ENCODE measurements around the gene AHNAK.
A peak's percentile ranks its signal among the peaks of the same experiment; 100 is the strongest.
"Not testable (repeated sequence)": the region's sequence is repeated elsewhere in the genome, so short reads cannot be mapped to it uniquely, and the experiment has no call there.

The AHNAK gene

DNA sequence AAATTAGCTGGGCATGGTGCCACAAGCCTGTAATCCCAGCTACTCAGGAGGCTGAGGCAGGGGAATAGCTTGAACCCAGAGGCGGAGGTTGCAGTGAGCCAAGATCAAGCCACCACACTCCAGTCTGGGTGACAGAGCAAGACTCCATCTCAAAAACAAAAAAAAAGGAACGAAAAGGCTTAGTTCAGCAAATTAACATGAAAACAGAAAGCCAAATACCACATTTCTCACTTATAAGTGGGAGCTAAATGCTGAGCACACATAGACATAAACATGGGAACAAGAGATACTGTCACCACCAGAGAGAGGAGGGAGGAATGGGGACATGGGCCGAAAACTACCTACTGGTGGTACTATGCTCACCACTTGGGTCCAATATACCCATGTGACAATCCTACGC is 89.1 kb downstream of the AHNAK start:
- DNase-seq, result no peak

DNA sequence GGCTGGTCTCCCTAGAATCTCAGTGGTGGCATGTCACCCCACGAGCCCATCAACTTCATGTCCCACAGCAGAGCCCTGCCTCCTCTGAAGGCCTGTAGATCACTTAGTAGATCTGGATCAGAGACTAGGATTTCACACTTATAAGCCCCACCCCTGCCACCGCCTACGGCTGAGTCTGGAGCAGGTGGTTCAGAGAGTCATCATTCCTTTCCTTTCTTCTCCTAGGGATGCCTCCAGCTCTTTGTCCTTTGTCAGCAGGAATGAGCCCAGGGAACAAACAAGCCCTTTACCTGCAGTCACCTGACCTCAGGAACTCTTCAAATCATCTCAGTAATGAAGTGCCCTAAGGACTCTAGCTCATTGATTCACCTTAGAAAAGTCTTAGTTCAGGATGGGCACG is 90.0 kb downstream of the AHNAK start:
- DNase-seq, result no peak

DNA sequence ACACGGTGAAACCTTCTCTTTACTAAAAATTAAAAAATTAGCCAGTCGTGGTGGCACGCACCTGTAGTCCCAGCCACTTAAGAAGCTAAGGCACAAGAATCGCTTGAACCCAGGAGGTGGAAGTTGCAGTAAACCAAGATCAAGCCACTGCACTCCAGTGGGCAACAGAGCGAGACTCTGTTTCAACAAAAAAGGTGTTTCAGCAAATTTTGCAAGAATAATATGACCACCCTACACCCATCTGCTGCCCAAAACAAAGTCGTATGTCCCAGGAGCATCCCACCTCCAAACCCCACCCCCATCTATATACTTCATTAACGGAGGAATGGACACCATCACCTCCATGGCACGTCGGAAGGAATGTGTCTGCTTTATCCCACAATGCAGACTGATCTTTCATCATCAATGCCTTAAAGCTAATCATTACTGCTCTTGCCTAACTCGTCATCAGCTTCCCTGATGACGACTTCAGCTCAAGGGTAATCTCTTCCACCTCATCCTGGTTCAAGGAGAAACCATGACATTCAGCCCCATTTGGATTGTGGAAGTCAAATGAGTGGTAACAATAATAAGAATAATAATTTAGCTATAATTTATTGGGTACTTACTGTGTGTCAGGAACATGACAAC is 93.7 kb downstream of the AHNAK start:
- no peak for DNase-seq

DNA sequence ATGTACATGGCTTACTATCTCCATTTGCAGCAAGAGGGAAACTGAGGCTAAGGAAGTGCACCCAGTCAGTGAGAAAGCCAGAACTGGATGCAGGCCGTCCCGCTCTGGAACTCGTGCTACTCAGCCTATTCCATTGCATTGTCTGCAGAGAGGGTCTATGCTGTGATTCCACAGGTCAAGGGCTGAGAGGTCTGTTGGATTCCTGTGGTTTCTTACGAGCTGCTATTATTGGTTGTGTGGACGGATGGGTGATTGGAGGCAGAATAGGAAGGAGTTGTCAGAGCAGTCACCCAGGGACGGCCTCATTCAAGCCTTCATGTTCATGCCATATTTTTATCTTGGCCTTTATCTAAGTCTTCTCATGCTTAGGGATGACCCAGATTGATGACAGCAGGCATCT is 94.3 kb downstream of the AHNAK start:
- DNase-seq, result no peak

DNA sequence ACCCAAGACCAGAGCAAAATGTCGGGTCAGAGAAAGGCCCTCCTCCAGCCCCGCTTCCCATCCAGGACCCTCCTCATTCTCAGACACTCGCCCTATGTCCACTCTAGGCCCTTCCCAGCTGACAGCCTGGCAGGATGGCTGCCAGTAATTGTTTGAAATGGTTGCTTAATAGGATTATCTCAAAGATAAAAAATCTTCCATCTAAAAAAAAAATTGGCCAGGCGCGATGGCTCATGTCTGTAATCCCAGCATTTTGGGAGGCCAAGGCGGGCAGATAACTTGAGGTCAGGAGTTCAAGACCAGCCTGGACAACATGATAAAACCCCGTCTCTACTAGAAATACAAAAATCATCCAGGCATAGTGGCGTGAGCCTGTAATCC is 95.4 kb downstream of the AHNAK start:
- no peak for DNase-seq

DNA sequence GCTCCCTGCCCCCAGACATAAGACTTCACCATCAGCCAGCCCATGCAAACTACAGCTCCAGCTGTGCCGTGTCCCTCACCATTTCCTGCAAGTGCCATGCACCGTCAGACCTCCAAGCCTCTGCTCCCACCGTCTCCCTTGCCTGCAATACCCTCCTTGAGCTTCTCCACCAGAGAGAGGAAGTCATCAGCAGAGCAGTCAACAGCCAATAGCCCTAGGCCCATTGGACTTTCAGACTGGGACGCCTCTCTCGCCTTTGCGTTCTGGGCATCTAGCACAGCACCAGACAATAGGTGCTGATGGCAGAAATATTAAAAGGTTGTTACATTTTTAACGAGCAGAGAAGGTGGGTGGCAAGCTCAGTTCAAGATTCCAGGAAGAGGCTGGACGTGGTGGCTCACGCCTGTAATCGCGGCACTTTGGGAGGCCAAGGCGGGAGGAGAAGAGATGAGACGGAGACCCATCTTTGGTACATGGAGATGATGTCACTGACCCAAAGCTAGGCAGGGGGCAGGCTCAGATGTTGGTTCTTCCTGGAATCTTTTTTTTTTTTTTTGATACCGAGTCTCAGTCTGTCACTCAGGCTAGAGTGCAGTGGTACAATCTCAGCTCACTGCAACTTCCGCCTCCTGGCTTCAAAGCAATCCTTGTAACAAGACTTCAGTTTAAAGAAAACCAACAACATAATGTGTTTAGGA is 95.9 kb downstream of the AHNAK start:
- no peak for DNase-seq

DNA sequence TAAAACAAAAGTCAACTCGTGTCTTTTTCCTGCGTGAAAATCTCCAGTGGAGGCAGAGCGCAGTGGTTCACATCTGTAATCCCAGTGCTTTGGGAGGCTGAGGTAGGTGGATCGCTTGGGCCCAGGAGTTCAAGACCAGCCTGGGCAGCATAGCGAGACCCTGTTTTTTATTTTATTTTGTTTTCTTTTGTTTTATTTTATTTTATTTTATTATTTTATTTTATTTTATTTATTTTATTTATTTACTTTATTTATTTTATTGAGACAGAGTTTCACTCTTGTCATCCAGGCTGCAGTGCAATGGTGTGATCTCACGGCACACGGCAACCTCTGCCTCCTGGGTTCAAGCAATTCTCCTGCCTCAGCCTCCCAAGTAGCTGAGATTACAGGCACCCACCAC is 96.7 kb downstream of the AHNAK start:
- not testable (repeated sequence) for DNase-seq

DNA sequence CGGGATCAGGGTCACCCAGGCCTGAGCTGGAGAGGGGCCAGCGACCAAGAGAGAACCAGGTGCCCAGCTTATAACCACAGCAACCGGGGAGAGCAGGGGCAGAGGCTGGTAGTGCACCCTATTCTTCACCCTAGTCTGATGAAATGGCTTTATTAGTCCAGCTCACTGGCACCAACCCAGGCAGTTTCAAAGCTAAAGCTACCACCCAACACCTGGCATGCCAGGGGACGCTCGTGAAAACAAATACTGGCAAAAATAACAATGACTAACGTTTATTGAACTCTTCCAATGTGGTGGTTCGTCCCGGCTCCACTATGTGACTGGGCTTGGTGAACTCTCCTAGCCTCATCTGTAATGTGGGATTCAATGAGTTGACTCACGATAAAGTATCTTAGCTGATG is 97.2 kb downstream of the AHNAK start:
- no peak for DNase-seq

DNA sequence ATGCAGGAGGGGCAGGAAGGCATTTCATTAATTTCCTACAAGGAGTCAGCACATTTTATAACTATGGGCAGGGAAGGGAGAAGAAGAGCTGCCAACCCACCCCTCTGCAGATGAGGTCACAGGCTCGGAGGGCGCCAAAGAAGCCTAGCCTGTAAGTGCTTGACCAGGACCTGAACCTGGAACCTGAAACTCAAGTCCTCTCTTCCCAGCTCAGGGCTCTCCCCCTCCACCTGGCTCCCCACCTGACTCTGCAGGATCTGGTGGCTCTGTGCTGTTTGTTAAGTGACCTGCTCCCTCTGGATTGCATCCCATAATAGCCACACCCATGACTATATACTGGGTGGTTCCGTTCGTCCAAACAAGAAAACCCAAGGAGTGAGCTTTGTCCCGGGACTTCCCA is 100.5 kb downstream of the AHNAK start:
- no peak for DNase-seq

DNA sequence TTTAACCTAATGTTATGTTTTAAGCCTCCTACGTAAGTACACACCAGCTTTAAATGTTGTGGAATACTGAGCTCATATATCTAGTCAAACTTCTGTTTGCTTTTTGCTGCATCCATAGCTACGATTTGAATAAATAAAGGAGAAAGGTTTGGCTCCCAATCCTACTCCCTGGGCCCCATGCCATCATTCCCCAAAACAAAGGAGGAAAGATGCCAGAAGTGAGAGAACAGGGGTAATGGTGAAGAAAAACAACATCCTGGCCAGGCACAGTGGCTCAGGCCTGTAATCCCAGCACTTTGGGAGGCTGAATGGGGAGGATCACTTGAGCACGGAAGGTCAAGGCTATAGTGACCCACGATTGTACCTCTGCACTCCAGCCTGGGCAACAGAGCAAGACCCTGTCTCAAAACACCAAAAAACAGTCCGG is 101.3 kb downstream of the AHNAK start:
- DNase-seq, result no peak

DNA sequence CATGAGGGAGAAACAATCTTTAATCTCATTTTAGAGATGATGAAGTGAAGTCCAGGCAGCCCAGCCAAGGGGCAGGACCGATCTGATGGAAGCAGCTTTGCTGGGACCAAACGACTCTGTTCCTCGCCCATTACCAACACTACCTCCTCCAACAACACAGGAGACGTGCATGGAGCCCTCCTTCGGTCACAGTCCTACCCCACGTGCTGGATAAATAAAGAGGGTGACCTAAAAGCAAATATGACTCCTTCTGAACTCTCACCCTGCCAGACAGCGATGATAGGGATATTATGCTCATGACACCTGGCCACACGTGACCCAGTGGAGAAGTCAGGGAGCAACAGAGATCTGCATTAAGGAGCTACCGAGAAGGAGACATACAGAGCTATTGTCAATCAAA is 101.8 kb downstream of the AHNAK start:
- DNase-seq, result no peak

DNA sequence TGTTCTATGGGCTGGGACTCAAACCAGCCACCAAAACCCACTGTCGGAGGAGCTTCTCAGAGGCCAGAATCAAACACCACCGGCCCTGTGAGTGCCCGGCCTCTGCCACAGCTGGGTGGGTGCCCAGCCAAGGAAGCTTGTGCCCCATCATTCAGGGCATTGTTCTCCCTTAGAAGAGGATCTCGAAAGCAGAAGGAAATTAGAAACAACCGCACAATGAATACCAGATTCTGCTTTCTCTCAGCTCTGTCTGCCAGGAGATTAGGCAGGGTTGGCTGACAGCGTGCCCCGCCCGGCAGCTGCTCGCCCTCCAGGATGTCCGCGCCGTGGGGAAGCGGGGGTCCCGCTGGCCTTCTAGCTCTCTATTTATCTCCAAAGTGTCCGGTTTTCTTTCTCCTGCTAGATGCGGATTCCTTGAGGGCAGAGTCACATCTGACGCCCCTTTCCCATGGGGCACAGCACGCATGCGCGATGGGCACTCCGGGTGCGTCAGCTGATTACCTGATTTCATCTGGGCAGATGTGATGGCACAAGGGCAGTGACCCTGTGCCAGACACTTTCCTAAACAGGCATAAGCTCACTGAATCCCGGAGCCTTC is 102.3 kb downstream of the AHNAK start:
- DNase-seq, result peak; percentile 18

DNA sequence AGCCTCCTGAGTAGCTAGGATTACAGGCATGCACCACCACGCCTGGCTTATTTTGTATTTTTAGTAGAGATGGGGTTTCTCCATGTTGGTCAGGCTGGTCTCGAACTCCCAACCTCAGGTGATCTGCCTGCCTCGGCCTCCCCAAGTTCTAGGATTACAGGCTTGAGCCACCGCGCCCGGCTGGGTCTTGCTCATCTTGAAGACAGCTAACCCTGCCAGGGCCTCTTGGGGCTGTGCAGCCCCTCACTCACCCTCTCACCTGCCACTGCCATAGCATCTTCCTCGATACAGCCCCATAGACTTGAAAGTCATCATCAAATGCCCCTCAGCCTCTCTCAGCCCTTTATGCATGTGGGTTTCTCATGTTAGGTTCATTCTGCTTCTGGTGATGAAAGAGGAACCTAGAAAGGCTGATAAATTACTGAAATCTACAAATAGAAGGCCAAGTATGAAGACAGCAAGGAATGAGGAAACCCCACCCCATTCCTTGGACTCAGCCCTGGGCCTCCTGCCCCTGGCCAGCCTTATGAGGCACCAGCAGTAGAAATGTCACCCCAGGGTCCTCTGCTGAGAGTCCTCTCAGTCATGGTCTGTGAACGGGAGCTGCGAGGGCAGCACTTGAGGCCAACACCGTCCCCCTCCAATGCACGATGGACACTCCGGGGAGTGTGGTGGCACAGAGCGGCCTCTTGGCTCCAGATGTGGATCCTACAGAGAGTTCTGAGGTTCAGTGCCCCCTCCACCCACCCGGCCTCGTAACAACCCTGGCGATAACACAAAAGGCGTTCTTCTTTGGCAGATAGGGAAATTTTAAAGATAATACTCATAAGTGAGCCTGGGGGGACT is 103.0 kb downstream of the AHNAK start:
- no peak for DNase-seq

DNA sequence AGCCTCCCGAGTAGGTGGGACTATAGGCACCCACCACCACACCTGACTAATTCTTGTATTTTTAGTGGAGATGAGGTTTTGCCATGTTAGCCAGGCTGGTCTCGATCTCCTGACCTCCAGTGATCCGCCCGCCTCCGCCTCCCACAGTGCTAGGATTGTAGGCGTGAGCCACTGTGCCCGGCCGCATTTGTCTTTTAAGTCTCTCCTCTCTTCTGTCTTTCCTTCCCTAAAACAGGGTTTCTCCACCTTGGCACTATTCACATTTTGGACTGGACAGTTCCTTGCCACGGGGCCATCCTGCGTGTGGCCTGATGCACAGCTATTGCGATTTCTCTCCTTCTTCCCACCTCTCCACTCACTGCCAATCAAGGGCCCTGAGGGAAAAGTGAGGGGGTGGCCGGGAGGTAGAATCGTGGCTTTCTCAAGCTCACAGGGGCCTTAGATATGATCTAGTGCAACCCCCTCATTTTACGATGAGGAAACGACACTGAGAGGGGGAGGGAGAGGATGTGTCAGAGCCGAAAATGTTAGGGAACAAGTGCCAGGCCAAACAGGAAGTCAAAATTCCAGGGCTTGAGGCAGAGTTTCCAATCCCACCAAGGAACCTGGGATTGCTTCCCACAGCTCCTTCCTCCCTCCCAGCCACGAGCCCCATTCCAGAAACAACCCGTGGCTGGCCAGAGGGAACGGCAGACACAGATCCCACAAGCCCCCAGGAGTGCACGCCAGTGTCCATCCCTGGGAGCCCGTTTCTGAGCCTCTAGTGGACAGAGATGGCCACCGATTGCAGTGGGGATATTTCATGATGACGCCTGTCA is 106.6 kb downstream of the AHNAK start:
- DNase-seq, result no peak

DNA sequence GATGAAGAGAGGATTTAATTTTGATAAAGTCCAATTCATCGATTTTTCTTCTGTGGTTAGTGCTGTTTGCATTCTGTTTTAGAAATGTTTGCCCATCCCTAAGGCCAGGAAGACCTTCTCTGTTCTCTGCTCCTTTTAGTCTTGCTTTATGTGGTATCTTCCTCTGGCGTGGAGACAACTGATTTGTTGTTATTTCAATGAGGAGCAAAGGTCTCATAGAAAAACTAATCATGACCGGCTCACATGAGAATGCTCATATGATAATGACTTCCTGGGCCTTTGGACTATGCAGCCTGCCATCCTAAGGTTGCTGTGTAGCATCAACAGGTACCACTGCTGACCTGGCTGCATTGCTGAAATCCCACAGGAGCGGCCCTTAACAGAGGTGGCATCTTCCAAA is 108.0 kb downstream of the AHNAK start:
- no peak for DNase-seq

DNA sequence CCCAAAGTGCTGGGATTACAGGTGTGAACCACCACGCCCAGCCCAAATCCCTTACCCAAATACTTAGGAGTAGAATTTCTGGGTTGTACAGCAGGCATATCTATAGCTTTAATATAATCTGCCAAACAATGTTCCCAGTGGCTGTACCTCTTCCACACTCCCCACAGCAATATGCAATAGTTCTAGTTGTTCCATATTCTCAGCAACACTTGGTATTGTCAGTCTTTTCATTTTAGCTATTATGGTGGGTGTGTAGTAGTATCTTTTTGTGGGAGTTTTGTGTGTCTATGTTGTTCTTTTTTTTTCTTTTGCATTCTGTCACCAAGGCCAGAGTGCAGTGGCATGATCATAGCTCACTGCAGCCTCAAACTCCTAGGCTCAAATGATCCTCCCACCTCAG is 109.0 kb downstream of the AHNAK start:
- DNase-seq, result no peak

DNA sequence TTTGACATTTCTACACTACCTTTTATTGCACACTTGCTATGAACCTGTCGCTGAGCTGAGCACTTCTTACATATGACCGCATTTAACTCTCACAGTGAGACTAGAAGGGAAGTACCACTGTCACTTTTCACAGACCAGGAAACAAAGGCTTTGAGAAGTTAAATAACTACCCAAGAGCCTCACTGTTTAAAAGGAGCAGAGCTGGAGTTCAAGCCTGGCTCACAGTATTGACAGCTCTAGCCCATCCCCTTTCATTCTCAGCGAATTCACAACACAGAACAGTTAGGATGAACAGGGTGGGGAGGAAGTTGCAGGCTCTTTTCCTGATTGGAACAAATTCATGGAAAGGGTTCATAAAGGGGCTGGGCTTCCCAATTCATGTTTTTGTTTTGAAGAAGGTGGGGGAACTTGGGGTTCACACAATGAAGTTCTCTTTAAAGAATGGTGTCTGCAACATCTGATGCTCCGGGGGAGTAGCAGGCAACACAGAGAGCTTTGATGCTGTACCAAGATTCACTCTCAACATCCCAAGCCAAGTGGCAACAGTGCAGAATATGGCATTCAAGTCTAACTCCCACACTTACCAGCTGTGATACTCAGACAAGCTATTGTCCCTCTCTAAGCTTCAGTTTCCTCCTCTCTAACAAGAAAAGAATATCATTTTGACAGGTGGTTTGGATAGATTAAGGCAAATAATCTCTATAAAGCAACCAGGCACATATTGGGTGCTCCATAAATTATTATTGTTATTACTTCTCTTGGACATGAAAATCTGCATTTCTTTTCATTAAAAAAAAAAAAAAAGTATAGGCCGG is 110.6 kb downstream of the AHNAK start:
- DNase-seq, result no peak

DNA sequence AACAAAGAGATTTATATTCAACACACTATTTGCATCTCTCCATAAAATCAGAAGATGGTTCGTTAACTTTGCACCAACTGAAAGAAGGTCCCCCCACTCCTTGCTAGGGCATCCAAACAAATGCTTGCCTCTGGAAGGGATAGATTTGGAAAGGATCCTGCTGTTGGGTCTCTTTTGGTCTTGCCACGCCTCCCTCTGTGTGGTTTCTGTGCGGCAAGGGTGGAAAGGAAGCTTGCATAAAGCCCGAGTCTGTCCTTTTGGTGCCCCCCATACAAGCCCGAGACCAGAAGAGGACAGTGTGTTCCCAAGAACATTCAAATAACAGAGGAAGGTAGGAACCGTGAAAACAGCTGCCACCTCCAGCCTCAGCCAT is 112.7 kb downstream of the AHNAK start:
- no peak for DNase-seq

DNA sequence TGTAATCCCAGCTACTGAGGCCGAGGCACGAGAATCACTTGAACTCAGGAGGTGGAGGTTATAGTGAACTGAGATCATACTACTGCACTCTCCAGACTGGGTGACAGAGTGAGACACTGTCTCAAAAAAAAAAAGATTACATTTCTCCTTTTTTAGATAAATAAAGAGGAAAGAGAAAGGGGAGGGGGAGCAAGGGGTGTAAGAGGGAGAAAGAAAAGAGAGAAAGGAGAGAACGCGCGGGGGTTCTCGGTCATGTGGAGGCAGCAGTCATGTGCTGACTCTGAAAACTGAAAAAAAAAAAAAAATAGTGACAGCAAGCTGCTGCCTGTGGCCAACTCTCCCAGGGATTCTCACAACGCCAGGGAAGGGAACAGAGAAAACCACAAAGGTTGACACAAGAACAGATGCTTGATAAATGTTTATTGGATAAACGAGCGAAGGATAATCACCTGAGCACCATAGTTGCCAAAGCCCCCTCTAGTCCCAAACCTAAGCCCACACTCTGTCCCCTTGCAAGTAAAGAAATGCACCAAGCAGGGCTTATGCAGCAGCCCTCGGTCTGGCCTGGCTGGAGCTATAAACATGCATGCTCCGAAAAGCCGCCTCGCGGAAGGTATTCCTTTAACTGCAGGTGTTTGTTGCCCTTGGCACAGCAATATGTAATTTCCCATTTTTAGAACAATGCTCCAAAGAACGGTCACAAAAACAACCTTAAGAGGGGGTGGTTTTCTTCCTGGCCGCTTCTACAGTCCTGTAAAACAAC is 113.3 kb downstream of the AHNAK start:
- no peak for DNase-seq

DNA sequence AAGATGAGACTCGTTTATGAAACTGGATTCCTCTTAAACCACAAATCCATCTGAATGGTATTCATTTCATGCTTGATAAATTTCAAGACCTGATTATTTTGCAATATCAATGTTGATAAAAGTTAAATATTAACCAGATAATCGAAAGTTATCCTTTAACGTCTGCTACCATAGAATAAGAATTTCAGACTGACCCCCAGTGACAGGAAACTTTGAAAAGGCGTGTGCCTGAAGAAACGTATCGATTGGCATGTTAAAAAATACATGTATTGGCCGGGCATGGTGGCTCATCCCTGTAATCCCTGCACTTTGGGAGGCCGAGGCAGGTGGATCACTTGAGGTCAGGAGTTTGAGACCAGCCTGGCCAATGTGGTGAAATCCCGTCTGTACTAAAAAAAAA is 113.9 kb downstream of the AHNAK start:
- DNase-seq, result no peak
